SU-DHL-6 (cell line): ENCODE results near the gene CAMKK1.
A peak's percentile ranks its signal among the peaks of the same experiment; 100 is the strongest.

Experiments
- H2AFZ ChIP-seq: fragments of 200-600 bp; sonication (generic); 2 replicates; pipeline ENCODE4 v1.6.1; 2014; ENCODE audit warnings: low read depth, mild to moderate bottlenecking, moderate library complexity, mixed read lengths, antibody characterized with exemption, low read length; ENCODE audit not compliant: severe bottlenecking
- H3F3A ChIP-seq: fragments of 200-600 bp; shearing (Covaris generic); 2 replicates; pipeline ENCODE4 v1.6.0; 2016; ENCODE audit warnings: antibody characterized with exemption, mild to moderate bottlenecking; ENCODE audit not compliant: insufficient read depth
- H3K27ac ChIP-seq: fragments of 200-600 bp; sonication (generic); 2 replicates; pipeline ENCODE4 v1.5.1; 2016; ENCODE audit warnings: low read depth, mild to moderate bottlenecking, low read length, moderate library complexity, mixed read lengths
- H3K27me3 ChIP-seq: fragments of 200-600 bp; sonication (generic), shearing (Covaris generic); 2 replicates; pipeline ENCODE4 v1.6.0; 2014; ENCODE audit warnings: mild to moderate bottlenecking, low read length
- H3K36me3 ChIP-seq: fragments of 200-600 bp; sonication (generic); 2 replicates; pipeline ENCODE4 v1.6.1; 2014; ENCODE audit warnings: mild to moderate bottlenecking, low read length, mixed read lengths
- H3K4me2 ChIP-seq: fragments of 300-600, 200-600 bp; shearing (Covaris generic), sonication (generic); 2 replicates; pipeline ENCODE4 v1.6.0; 2014; ENCODE audit warnings: low read length, low read depth, mild to moderate bottlenecking; ENCODE audit not compliant: poor library complexity, severe bottlenecking
- H3K4me3 ChIP-seq: fragments of 200-600 bp; sonication (generic); 2 replicates; pipeline ENCODE4 v1.5.1; 2014; ENCODE audit warnings: antibody characterized with exemption, low read length, mild to moderate bottlenecking, mixed read lengths; ENCODE audit not compliant: insufficient read depth, poor library complexity, severe bottlenecking
- H3K79me2 ChIP-seq: fragments of 200-600 bp; sonication (generic); 2 replicates; pipeline ENCODE4 v1.6.1; 2014; ENCODE audit warnings: mild to moderate bottlenecking, low read length, moderate library complexity; ENCODE audit not compliant: insufficient read depth
- H3K9ac ChIP-seq: fragments of 200-600 bp; sonication (generic); 2 replicates; pipeline ENCODE4 v1.7.0; 2014; ENCODE audit warnings: mild to moderate bottlenecking, low read length
- H3K9me2 ChIP-seq: fragments of 200-600 bp; sonication (generic); replicated peaks from 2 replicates; pipeline ENCODE4 v1.6.1; 2014; ENCODE audit warnings: low read length; ENCODE audit not compliant: insufficient read depth
- H3K9me3 ChIP-seq: fragments of 200-600 bp; sonication (generic); 2 replicates; pipeline ENCODE4 v1.6.1; 2014; ENCODE audit warnings: low read length, mixed read lengths; ENCODE audit not compliant: insufficient read depth
- H4K20me1 ChIP-seq: fragments of 200-600 bp; sonication (generic); 2 replicates; pipeline ENCODE4 v1.6.1; 2014; ENCODE audit warnings: low read depth, mild to moderate bottlenecking, antibody characterized with exemption, low read length, moderate library complexity, mixed read lengths
- CTCF ChIP-seq: fragments of 200-600 bp; sonication (generic); IDR thresholded peaks from one replicate; pipeline ENCODE4 v1.5.1; 2017; ENCODE audit warnings: antibody characterized with exemption, mild to moderate bottlenecking, low read length, moderate library complexity; ENCODE audit not compliant: insufficient read depth, poor library complexity, severe bottlenecking
- EZH2phosphoT487 ChIP-seq: fragments of 200-600 bp; sonication (generic), shearing (Covaris generic); conservative IDR thresholded peaks from 2 replicates; pipeline ENCODE4 v1.6.1; 2018; ENCODE audit warnings: mild to moderate bottlenecking, antibody characterized with exemption, low read length, moderate library complexity, mixed read lengths

The CAMKK1 gene

DNA sequence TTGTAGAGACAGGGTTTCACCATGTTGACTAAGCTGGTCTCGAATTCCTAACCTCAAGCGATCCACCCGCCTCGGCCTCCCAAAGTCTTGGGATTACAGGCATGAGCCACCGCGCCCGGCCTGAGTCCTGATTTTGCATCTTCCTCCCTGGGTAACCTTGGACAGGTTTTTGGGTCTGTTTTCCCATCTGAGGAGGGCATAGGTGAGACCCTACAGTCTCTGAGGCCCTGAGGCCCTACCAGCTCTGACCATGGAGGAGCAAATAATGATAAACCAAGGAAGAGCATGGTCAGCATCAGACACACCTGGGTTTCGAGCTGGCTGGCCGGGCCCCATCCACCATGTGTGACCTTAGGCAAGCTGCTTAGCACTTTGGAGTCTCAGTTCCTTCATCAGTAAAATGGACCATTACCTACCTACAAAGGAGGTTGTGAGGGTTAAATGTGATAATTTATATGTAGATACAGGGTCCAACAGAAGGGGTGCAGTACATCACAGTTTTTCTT lies 45.6 kb downstream of the CAMKK1 start:
- H2AFZ ChIP-seq, result no peak overlapping the region
- H3K4me3 ChIP-seq, result no peak overlapping the region
- H3K9me2 ChIP-seq, result no peaks in the 10 kb centered on the region
- no peaks in the 10 kb centered on the region for H3K27me3 ChIP-seq
- TF ChIP-seq EZH2phosphoT487 (no peak), CTCF (no peak)
- no peaks in the 10 kb centered on the region for H3K36me3 ChIP-seq
- no peak overlapping the region for H3K9ac ChIP-seq
- no peak overlapping the region for H3K4me2 ChIP-seq
- H3K27ac ChIP-seq, result no peak overlapping the region
- H4K20me1 ChIP-seq, result no peaks in the 10 kb centered on the region
- H3K79me2 ChIP-seq, result peaks cover 19% of the 10 kb centered on the region
- no peaks in the 10 kb centered on the region for H3K9me3 ChIP-seq
- 0 out of 2 replicates have a peak, but pooled peaks cover 5% of the 10 kb centered on the region for H3F3A ChIP-seq

DNA sequence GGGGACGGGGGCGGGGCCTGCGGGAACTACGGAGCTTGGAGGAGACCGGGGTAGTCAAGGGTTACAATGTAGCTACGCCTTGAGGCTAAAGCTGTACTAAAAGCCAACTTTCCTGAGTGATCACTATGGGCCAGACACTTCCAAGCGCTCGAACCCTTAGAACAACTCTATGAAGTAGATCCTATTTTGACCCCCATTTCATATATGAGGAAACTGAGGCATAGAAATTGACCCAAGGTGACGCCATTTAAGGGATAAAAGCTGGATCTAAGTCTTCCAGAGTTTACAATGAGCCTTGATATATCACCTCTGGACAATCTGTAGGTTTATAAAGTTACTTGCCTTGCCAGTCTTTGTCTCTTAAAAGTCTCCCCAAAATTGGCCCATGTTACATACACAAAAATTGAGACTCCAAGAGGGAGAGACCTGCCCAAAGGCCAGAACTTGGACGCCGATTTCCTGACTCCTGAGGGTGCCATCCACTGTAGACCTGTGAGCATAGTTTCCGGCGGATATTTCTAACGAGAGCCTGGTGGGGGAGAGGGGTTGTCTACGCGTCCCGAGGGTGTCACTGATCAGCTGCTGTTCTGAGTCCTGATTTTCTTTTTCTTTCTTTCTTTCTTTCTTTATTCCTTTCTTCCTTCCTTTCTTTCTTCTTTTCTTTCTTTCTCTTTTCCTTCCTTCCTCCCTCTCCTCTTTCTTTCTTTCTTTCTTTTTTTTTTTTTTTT lies 46.3 kb downstream of the CAMKK1 start:
- Histone ChIP-seq H3K9me2 (no peaks in the 10 kb centered on the region), H2AFZ (peak overlapping the region; percentile 6), H3K27me3 (no peaks in the 10 kb centered on the region), H3K36me3 (no peaks in the 10 kb centered on the region), H3K79me2 (peaks cover 19% of the 10 kb centered on the region), H3K4me2 (peak overlapping the region; percentile 46), H3F3A (0 out of 2 replicates have a peak, but pooled peaks cover 5% of the 10 kb centered on the region), H3K27ac (no peak overlapping the region), H4K20me1 (no peaks in the 10 kb centered on the region), H3K9me3 (no peaks in the 10 kb centered on the region), H3K4me3 (no peak overlapping the region), H3K9ac (no peak overlapping the region)
- TF ChIP-seq EZH2phosphoT487 (no peak), CTCF (no peak)

GRCh38 chr17:3845621-3846436 lies 47.0 kb downstream of the CAMKK1 start, which contains the start of gene NCBP3:
TSS of gene NCBP3 (minus strand) at chr17:3846246. CDS start at chr17:3846223, 23 bp downstream.
- Histone ChIP-seq H3F3A (0 out of 2 replicates have a peak, but pooled peaks cover 5% of the 10 kb centered on the region), H3K4me2 (peak within 1 kb of the TSS; percentile 79), H2AFZ (peak within 1 kb of the TSS; percentile 98), H3K4me3 (peak within 1 kb of the TSS; percentile 95), H3K79me2 (peaks cover 19% of the 10 kb centered on the region), H3K9ac (peak within 1 kb of the TSS; percentile 98), H4K20me1 (no peaks in the 10 kb centered on the region), H3K9me3 (no peaks in the 10 kb centered on the region), H3K27me3 (no peaks in the 10 kb centered on the region), H3K9me2 (no peaks in the 10 kb centered on the region), H3K36me3 (no peaks in the 10 kb centered on the region), H3K27ac (peak within 1 kb of the TSS; percentile 52)
- TF ChIP-seq EZH2phosphoT487 (no peak), CTCF (peak; percentile 94)
